Measurements from ENCODE around the gene LDHD.

The LDHD gene

GRCh38 chr16:75097191-75097761 is 19.3 kb downstream of the LDHD start:
- TF ChIP-seq EZH2phosphoT487 (IDR thresholded peaks at IDR 0.05; ENCODE audit: low read depth) (no peak), CTCF (IDR thresholded peaks at IDR 0.05; ENCODE audit: low read depth, low read length) (no peak)
- Histone ChIP-seq H3K4me1 (ENCODE audit: low read length) (peaks cover 5% of the 10 kb centered on the region; the same call in 1 of the 2 replicates), H3K9me3 (ENCODE audit: insufficient read depth, low read length) (no peaks in the 10 kb centered on the region), H3K4me3 (ENCODE audit: low read length) (no peak overlapping the region), H3K27ac (ENCODE audit: low read length) (no peak overlapping the region), H2AFZ (ENCODE audit: low read depth, low read length) (no peak overlapping the region), H3K27me3 (ENCODE audit: low read depth, low read length) (no peaks in the 10 kb centered on the region), H3K4me2 (ENCODE audit: low read length) (no peak overlapping the region), H3K9ac (ENCODE audit: low read length) (no peak overlapping the region), H3K79me2 (ENCODE audit: low read length) (no peaks in the 10 kb centered on the region), H3K36me3 (replicated peaks; ENCODE audit: low read depth, low read length) (no peaks in the 10 kb centered on the region), H4K20me1 (ENCODE audit: insufficient read depth, low read length) (no peaks in the 10 kb centered on the region; the same call in 1 of the 2 replicates)

- Histone ChIP-seq H3K4me3 (ENCODE audit: low read length) (no peak overlapping the region), H4K20me1 (ENCODE audit: insufficient read depth, low read length) (no peaks in the 10 kb centered on the region; the same call in 1 of the 2 replicates), H3K27me3 (ENCODE audit: low read depth, low read length) (no peaks in the 10 kb centered on the region), H3K4me2 (ENCODE audit: low read length) (no peak overlapping the region), H3K27ac (ENCODE audit: low read length) (no peak overlapping the region), H3K9me3 (ENCODE audit: insufficient read depth, low read length) (no peaks in the 10 kb centered on the region), H3K36me3 (replicated peaks; ENCODE audit: low read depth, low read length) (no peaks in the 10 kb centered on the region), H2AFZ (ENCODE audit: low read depth, low read length) (no peak overlapping the region), H3K4me1 (ENCODE audit: low read length) (peaks cover 5% of the 10 kb centered on the region; the same call in 1 of the 2 replicates), H3K79me2 (ENCODE audit: low read length) (no peaks in the 10 kb centered on the region), H3K9ac (ENCODE audit: low read length) (no peak overlapping the region)
- TF ChIP-seq EZH2phosphoT487 (IDR thresholded peaks at IDR 0.05; ENCODE audit: low read depth) (no peak), CTCF (IDR thresholded peaks at IDR 0.05; ENCODE audit: low read depth, low read length) (no peak)
Measured at GRCh38 chr16:75096656-75097055, 19.9 kb downstream of the LDHD start.

- TF ChIP-seq EZH2phosphoT487 (IDR thresholded peaks at IDR 0.05; ENCODE audit: low read depth) (no peak), CTCF (IDR thresholded peaks at IDR 0.05; ENCODE audit: low read depth, low read length) (no peak)
- Histone ChIP-seq H3K9me3 (ENCODE audit: insufficient read depth, low read length) (no peaks in the 10 kb centered on the region), H3K4me3 (ENCODE audit: low read length) (no peak overlapping the region), H3K4me1 (ENCODE audit: low read length) (peaks cover 5% of the 10 kb centered on the region; the same call in 1 of the 2 replicates), H3K4me2 (ENCODE audit: low read length) (no peak overlapping the region), H3K9ac (ENCODE audit: low read length) (no peak overlapping the region), H3K27me3 (ENCODE audit: low read depth, low read length) (no peaks in the 10 kb centered on the region), H2AFZ (ENCODE audit: low read depth, low read length) (no peak overlapping the region), H3K79me2 (ENCODE audit: low read length) (no peaks in the 10 kb centered on the region), H3K36me3 (replicated peaks; ENCODE audit: low read depth, low read length) (no peaks in the 10 kb centered on the region), H3K27ac (ENCODE audit: low read length) (no peak overlapping the region), H4K20me1 (ENCODE audit: insufficient read depth, low read length) (no peaks in the 10 kb centered on the region; the same call in 1 of the 2 replicates)
Measured at GRCh38 chr16:75095204-75095621, 21.4 kb downstream of the LDHD start.

- no peaks in the 10 kb centered on the region; the same call in 1 of the 2 replicates for H4K20me1 ChIP-seq (ENCODE audit: insufficient read depth, low read length)
- no peak overlapping the region for H3K4me3 ChIP-seq (ENCODE audit: low read length)
Measured at GRCh38 chr16:75093598-75094540, 22.7 kb downstream of the LDHD start.

More at GRCh38 chr16:75093598-75094540, 22.7 kb downstream of the LDHD start:
- TF ChIP-seq CTCF (IDR thresholded peaks at IDR 0.05; ENCODE audit: low read depth, low read length) = no peak
- TF ChIP-seq EZH2phosphoT487 (IDR thresholded peaks at IDR 0.05; ENCODE audit: low read depth) = no peak
- peaks cover 5% of the 10 kb centered on the region; the same call in 1 of the 2 replicates for H3K4me1 ChIP-seq (ENCODE audit: low read length)
- no peak overlapping the region for H3K4me2 ChIP-seq (ENCODE audit: low read length)
- no peak overlapping the region for H3K27ac ChIP-seq (ENCODE audit: low read length)
- no peaks in the 10 kb centered on the region for H3K36me3 ChIP-seq (replicated peaks; ENCODE audit: low read depth, low read length)
- H3K9me3 ChIP-seq (ENCODE audit: insufficient read depth, low read length) = no peaks in the 10 kb centered on the region
- no peak overlapping the region for H3K9ac ChIP-seq (ENCODE audit: low read length)
- H3K79me2 ChIP-seq (ENCODE audit: low read length) = no peaks in the 10 kb centered on the region
- H3K27me3 ChIP-seq (ENCODE audit: low read depth, low read length) = no peaks in the 10 kb centered on the region
- H2AFZ ChIP-seq (ENCODE audit: low read depth, low read length) = no peak overlapping the region
